Liver (tissue), 9 donors: ENCODE results near the gene CD247. TPM values are rescaled to one million over a fixed set of nuclear protein-coding genes. Genes with fewer than 3 reads are reported as not detected.

Experiments used
- DNase-seq: peaks from one replicate; pipeline ENCODE4 v3.0.0-alpha.2; 2017; ENCODE audit warnings: low spot score
- H3K27ac ChIP-seq, 2 donors: one replicate each; pipeline ENCODE4 v1.7.0; 2013; ENCODE audit warnings: inconsistent platforms in 2 of 2, low read length in 2 of 2, control low read depth in 1 of 2, low read depth in 1 of 2, mild to moderate bottlenecking in 1 of 2
- H3K27me3 ChIP-seq, 4 donors: one replicate each; pipeline versions ENCODE4 v1.6.1 to v1.7.0; 2013; ENCODE audit warnings: low read length in 3 of 4, inconsistent platforms in 1 of 4, mild to moderate bottlenecking in 1 of 4, moderate library complexity in 1 of 4; ENCODE audit not compliant: control insufficient read depth in 4 of 4, insufficient read depth in 4 of 4
- H3K36me3 ChIP-seq, 4 donors: one replicate each; pipeline versions ENCODE4 v1.6.1 to v1.7.0; 2013; ENCODE audit warnings: low read length in 3 of 4, mild to moderate bottlenecking in 3 of 4, low read depth in 1 of 4, moderate library complexity in 1 of 4; ENCODE audit not compliant: control insufficient read depth in 4 of 4, insufficient read depth in 3 of 4
- H3K4me1 ChIP-seq, 4 donors: one replicate each; pipeline versions ENCODE4 v1.6.1 to v1.7.0; 2013; ENCODE audit warnings: low read length in 3 of 4, mild to moderate bottlenecking in 3 of 4, moderate library complexity in 1 of 4; ENCODE audit not compliant: control insufficient read depth in 4 of 4, insufficient read depth in 4 of 4
- H3K4me3 ChIP-seq, 3 donors: one replicate each; pipeline versions ENCODE4 v1.6.1 to v1.7.0; 2013; ENCODE audit warnings: low read length in 3 of 3, control low read depth in 1 of 3, low read depth in 1 of 3, mild to moderate bottlenecking in 1 of 3
- H3K9ac ChIP-seq, 2 donors: one replicate each; pipeline ENCODE4 v1.7.0; 2013; ENCODE audit warnings: low read length in 2 of 2, mild to moderate bottlenecking in 2 of 2, moderate library complexity in 2 of 2, control low read depth in 1 of 2, low read depth in 1 of 2
- H3K9me3 ChIP-seq, 4 donors: one replicate each; pipeline versions ENCODE4 v1.6.1 to v1.7.0; 2013; ENCODE audit warnings: low read length in 3 of 4; ENCODE audit not compliant: control insufficient read depth in 4 of 4
- ATF3 ChIP-seq: IDR thresholded peaks from 2 replicates; pipeline ENCODE4 v1.6.1; 2016; ENCODE audit warnings: antibody characterized with exemption
- CTCF ChIP-seq: fragments of 150-350 bp; IDR thresholded peaks from 2 replicates; pipeline ENCODE4 v1.5.1; 2017; ENCODE audit warnings: improper control_type of control experiment, low read depth, low read length; ENCODE audit not compliant: missing input control
- EGR1 ChIP-seq, 2 donors: IDR thresholded peaks; 2 replicates each; pipeline ENCODE4 v1.6.1; 2016 to 2018; ENCODE audit warnings: antibody characterized with exemption in 2 of 2, low read depth in 2 of 2
- FOXA2 ChIP-seq: IDR thresholded peaks from 2 replicates; pipeline ENCODE4 v1.6.1; 2016; ENCODE audit warnings: antibody characterized with exemption
- GABPA ChIP-seq, 2 donors: IDR thresholded peaks in 1 of 2; conservative IDR thresholded peaks in 1 of 2; 2 replicates each; pipeline ENCODE4 v1.6.1; 2016; ENCODE audit warnings: antibody characterized with exemption in 2 of 2, mild to moderate bottlenecking in 1 of 2, moderate library complexity in 1 of 2
- HNF4A ChIP-seq, 2 donors: conservative IDR thresholded peaks; 2 replicates each; pipeline ENCODE4 v1.6.1; 2016; ENCODE audit warnings: antibody characterized with exemption in 2 of 2, mild to moderate bottlenecking in 2 of 2
- HNF4G ChIP-seq: IDR thresholded peaks from 2 replicates; pipeline ENCODE4 v1.6.1; 2016; ENCODE audit warnings: antibody characterized with exemption
- JUND ChIP-seq, 2 donors: IDR thresholded peaks; 2 replicates each; pipeline ENCODE4 v1.6.1; 2016; ENCODE audit warnings: antibody characterized with exemption in 2 of 2
- MAX ChIP-seq: IDR thresholded peaks from 2 replicates; pipeline ENCODE4 v1.6.1; 2016; ENCODE audit warnings: antibody characterized with exemption
- NR2F2 ChIP-seq: IDR thresholded peaks from 2 replicates; pipeline ENCODE4 v1.6.1; 2016; ENCODE audit warnings: antibody characterized with exemption
- RAD21 ChIP-seq, 2 donors: IDR thresholded peaks; 2 replicates each; pipeline ENCODE4 v1.6.1; 2016; ENCODE audit warnings: antibody characterized with exemption in 2 of 2, mild to moderate bottlenecking in 2 of 2
- REST ChIP-seq: IDR thresholded peaks from 2 replicates; pipeline ENCODE4 v1.6.1; 2016; ENCODE audit warnings: antibody characterized with exemption, mild to moderate bottlenecking
- RXRA ChIP-seq, 2 donors: IDR thresholded peaks; 2 replicates each; pipeline ENCODE4 v1.6.1; 2017 to 2018; ENCODE audit warnings: antibody characterized with exemption in 2 of 2, mild to moderate bottlenecking in 1 of 2
- SP1 ChIP-seq: IDR thresholded peaks from 2 replicates; pipeline ENCODE4 v1.6.1; 2018; ENCODE audit warnings: antibody characterized with exemption, mild to moderate bottlenecking
- TAF1 ChIP-seq: conservative IDR thresholded peaks from 2 replicates; pipeline ENCODE4 v1.6.1; 2016; ENCODE audit warnings: antibody characterized with exemption, mild to moderate bottlenecking
- YY1 ChIP-seq: IDR thresholded peaks from 2 replicates; pipeline ENCODE4 v1.6.1; 2016; ENCODE audit warnings: antibody characterized with exemption, mild to moderate bottlenecking
- ZBTB33 ChIP-seq: IDR thresholded peaks from 2 replicates; pipeline ENCODE4 v1.6.1; 2016; ENCODE audit warnings: antibody characterized with exemption
- WGBS: extraction: QIAGEN DNeasy Blood & Tissue Kit; methylation state at CpG from one replicate; pipeline ENCODE4 v1.1.7; 2013; 5-methylcytosine and 5-hydroxymethylcytosine counted together
- polyA plus RNA-seq, 2 donors: library from polyadenylated mRNA; stranded (reverse) in 1 of 2; unstranded in 1 of 2; fragments of 200-250 nt in 1 of 2; fragments of >200 nt in 1 of 2; fragmentation: Nextera tagmentation in 1 of 2; extraction: Ambion mirVana in 1 of 2; gene quantifications; one replicate each; pipeline versions ENCODE4 v1.2.1 to v1.2.3, GENCODE V29; 2013 to 2015
- total RNA-seq, 2 donors: library from RNA; depleted of rRNA; stranded (reverse); fragments of >200 nt; gene quantifications; one replicate each; pipeline ENCODE4 v1.2.3, GENCODE V29; 2014
- donor health status: healthy.
- donor health status: healthy.
- donor health status: healthy.
- donor health status: healthy.
- donor health status: healthy.

The CD247 gene
- total and polyA plus RNA-seq, 4 donors, result 0.61 to 2.2 (median 1.6) TPM

- H3K9me3 ChIP-seq, result no peaks in the 10 kb centered on the region
- no peaks in the 10 kb centered on the region for H3K36me3 ChIP-seq
- TF ChIP-seq RXRA (IDR thresholded peaks at IDR 0.05) (peak in 1 of 2 donors; percentile 20), FOXA2 (no peak), HNF4A (conservative IDR thresholded peaks at IDR 0.05) (peak in 1 of 2 donors; percentile 22), ZBTB33 (no peak), MAX (peak; percentile 24), HNF4G (no peak)
- peak overlapping the region in 1 of 2 donors; percentile 75 for H3K27ac ChIP-seq
- 73% methylated on average over 9 of the region's 9 CpGs for WGBS
- H3K4me1 ChIP-seq, result peaks cover 0 to 3% (median 1%) of the 10 kb centered on the region in 4 donors
- no peak overlapping the region for H3K9ac ChIP-seq
- H3K4me3 ChIP-seq, result no peak overlapping the region
- DNase-seq, result no peak
- H3K27me3 ChIP-seq, result no peaks in the 10 kb centered on the region
These were observed 6.3 kb upstream of the CD247 start for GRCh38 chr1:167524651-167525050.

- DNase-seq, result no peak
- 88% methylated on average over 5 of the region's 5 CpGs for WGBS
These were observed 3.9 kb upstream of the CD247 start for GRCh38 chr1:167522246-167522645.

More at GRCh38 chr1:167522246-167522645, 3.9 kb upstream of the CD247 start:
- no peak overlapping the region for H3K9ac ChIP-seq
- no peaks in the 10 kb centered on the region for H3K27me3 ChIP-seq
- TF ChIP-seq JUND (IDR thresholded peaks at IDR 0.05), result no peak
- no peak for TF ChIP-seq NR2F2
- TF ChIP-seq EGR1 (IDR thresholded peaks at IDR 0.05; ENCODE audit: low read depth in 2 of 2), result no peak
- no peak for TF ChIP-seq MAX
- no peak for TF ChIP-seq YY1
- no peak for TF ChIP-seq GABPA (IDR thresholded peaks at IDR 0.05 in 1 of 2, conservative IDR thresholded peaks at IDR 0.05 in 1 of 2)
- TF ChIP-seq RAD21 (IDR thresholded peaks at IDR 0.05), result no peak
- no peak for TF ChIP-seq SP1
- TF ChIP-seq RXRA (IDR thresholded peaks at IDR 0.05), result no peak
- no peak for TF ChIP-seq ATF3
- no peak for TF ChIP-seq HNF4G
- no peak for TF ChIP-seq TAF1
- no peak for TF ChIP-seq HNF4A (conservative IDR thresholded peaks at IDR 0.05)
- no peak for TF ChIP-seq REST
- no peak for TF ChIP-seq CTCF
- H3K4me3 ChIP-seq, result no peak overlapping the region
- H3K36me3 ChIP-seq, result no peaks in the 10 kb centered on the region
- no peaks in the 10 kb centered on the region for H3K9me3 ChIP-seq
- H3K27ac ChIP-seq, result no peak overlapping the region
- peaks cover 0 to 3% (median 1%) of the 10 kb centered on the region in 4 donors for H3K4me1 ChIP-seq
